ENCODE results near the gene SCFD2.

SCFD2 gene

DNA sequence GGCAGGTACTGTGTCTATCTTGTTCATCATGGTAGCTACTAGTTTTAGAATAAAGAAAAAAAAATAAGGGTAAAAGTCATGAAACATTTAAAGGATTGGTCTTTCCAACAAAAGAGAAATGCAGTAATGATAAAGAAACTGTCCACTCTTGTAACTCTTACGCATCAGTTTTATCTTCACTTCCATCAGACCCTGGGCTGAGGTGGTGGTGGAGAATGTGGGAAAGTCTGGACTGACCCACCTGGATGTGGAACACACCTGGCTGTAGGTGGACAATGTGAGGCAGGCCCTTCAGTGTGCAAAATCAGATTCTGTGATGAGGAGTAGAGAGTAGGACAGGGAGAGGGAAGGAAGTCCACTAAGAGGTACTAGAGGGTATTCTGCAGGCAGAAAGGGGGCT, 375.2 kb downstream of the SCFD2 start:
- H3K4me3 ChIP-seq (ENCODE audit: low read length), result no peak overlapping the region
- H3K36me3 ChIP-seq (ENCODE audit: insufficient read depth, low read length), result no peaks in the 10 kb centered on the region
- no peak overlapping the region for H2AFZ ChIP-seq (ENCODE audit: low read depth, low read length)
- peaks cover 15% of the 10 kb centered on the region for H3K27me3 ChIP-seq (ENCODE audit: insufficient read depth, low read length)
- H3K9me3 ChIP-seq (ENCODE audit: low read length), result peaks cover 7% of the 10 kb centered on the region
- no peaks in the 10 kb centered on the region for H3K4me1 ChIP-seq (ENCODE audit: insufficient read depth, low read length)

GRCh38 chr4:52989865-52990264, 376.0 kb downstream of the SCFD2 start:
- Histone ChIP-seq H3K4me1 (ENCODE audit: insufficient read depth, low read length) (peaks cover 4% of the 10 kb centered on the region), H3K27me3 (ENCODE audit: insufficient read depth, low read length) (peaks cover 15% of the 10 kb centered on the region), H3K9me3 (ENCODE audit: low read length) (peaks cover 7% of the 10 kb centered on the region), H3K4me3 (ENCODE audit: low read length) (no peak overlapping the region), H3K36me3 (ENCODE audit: insufficient read depth, low read length) (no peaks in the 10 kb centered on the region), H2AFZ (ENCODE audit: low read depth, low read length) (no peak overlapping the region)

- H3K4me3 ChIP-seq (ENCODE audit: low read length), result no peak overlapping the region
- no peaks in the 10 kb centered on the region for H3K36me3 ChIP-seq (ENCODE audit: insufficient read depth, low read length)
- peaks cover 15% of the 10 kb centered on the region for H3K27me3 ChIP-seq (ENCODE audit: insufficient read depth, low read length)
- H3K9me3 ChIP-seq (ENCODE audit: low read length), result peaks cover 7% of the 10 kb centered on the region
- H2AFZ ChIP-seq (ENCODE audit: low read depth, low read length), result no peak overlapping the region
- H3K4me1 ChIP-seq (ENCODE audit: insufficient read depth, low read length), result peaks cover 23% of the 10 kb centered on the region
Observed at GRCh38 chr4:52987392-52988056, 378.3 kb downstream of the SCFD2 start.

GRCh38 chr4:52984462-52984881, 381.4 kb downstream of the SCFD2 start:
- peaks cover 15% of the 10 kb centered on the region for H3K27me3 ChIP-seq (ENCODE audit: insufficient read depth, low read length)
- peaks cover 23% of the 10 kb centered on the region for H3K4me1 ChIP-seq (ENCODE audit: insufficient read depth, low read length)
- no peak overlapping the region for H3K4me3 ChIP-seq (ENCODE audit: low read length)
- no peaks in the 10 kb centered on the region for H3K9me3 ChIP-seq (ENCODE audit: low read length)
- no peaks in the 10 kb centered on the region for H3K36me3 ChIP-seq (ENCODE audit: insufficient read depth, low read length)
- H2AFZ ChIP-seq (ENCODE audit: low read depth, low read length), result no peak overlapping the region

DNA sequence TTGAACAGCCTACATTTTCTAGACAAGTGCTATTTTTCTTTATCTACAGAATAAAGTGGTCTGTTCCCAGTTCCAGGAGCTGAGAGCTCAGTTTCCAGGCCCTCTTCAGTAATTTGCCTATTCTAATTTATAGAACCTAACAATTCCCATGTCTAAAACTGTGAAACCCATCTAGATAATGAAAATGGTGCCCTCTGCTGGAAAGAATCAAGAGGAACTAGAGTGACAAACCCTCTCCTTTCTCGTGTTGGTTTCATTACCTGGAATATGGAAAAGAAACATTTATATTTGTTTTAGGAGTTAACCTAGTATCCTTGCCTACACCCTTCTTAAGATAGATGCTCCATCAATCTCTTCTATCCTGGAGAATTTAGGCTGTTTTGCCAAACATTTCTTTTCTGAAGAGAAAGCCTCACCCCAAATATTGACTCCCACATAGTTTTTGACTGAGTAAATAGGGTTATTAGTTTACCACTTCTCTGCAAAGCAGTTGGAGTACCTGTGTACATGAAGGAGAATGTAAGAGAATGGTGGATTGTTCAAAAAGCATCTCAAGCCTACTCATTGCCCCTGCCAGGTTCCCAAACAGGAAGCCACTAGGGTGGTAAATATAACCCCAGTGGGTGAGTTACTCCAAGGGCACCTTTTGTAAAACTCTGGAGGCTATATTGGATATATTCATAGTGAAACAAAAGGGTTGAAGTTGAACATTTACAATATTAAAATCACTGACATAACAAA, 382.1 kb downstream of the SCFD2 start:
- no peaks in the 10 kb centered on the region for H3K9me3 ChIP-seq (ENCODE audit: low read length)
- no peak overlapping the region for H2AFZ ChIP-seq (ENCODE audit: low read depth, low read length)
- no peaks in the 10 kb centered on the region for H3K36me3 ChIP-seq (ENCODE audit: insufficient read depth, low read length)
- peaks cover 23% of the 10 kb centered on the region for H3K4me1 ChIP-seq (ENCODE audit: insufficient read depth, low read length)
- no peak overlapping the region for H3K4me3 ChIP-seq (ENCODE audit: low read length)
- peaks cover 15% of the 10 kb centered on the region for H3K27me3 ChIP-seq (ENCODE audit: insufficient read depth, low read length)

- Histone ChIP-seq H2AFZ (ENCODE audit: low read depth, low read length) (no peak overlapping the region), H3K9me3 (ENCODE audit: low read length) (no peaks in the 10 kb centered on the region), H3K27me3 (ENCODE audit: insufficient read depth, low read length) (peaks cover 9% of the 10 kb centered on the region), H3K4me1 (ENCODE audit: insufficient read depth, low read length) (peaks cover 23% of the 10 kb centered on the region), H3K36me3 (ENCODE audit: insufficient read depth, low read length) (no peaks in the 10 kb centered on the region), H3K4me3 (ENCODE audit: low read length) (no peak overlapping the region)
Observed at GRCh38 chr4:52982946-52983340, 382.9 kb downstream of the SCFD2 start.

- Histone ChIP-seq H3K36me3 (ENCODE audit: insufficient read depth, low read length) (no peaks in the 10 kb centered on the region), H3K27me3 (ENCODE audit: insufficient read depth, low read length) (peaks cover 4% of the 10 kb centered on the region), H3K4me1 (ENCODE audit: insufficient read depth, low read length) (peaks cover 23% of the 10 kb centered on the region), H3K9me3 (ENCODE audit: low read length) (no peaks in the 10 kb centered on the region), H2AFZ (ENCODE audit: low read depth, low read length) (no peak overlapping the region), H3K4me3 (ENCODE audit: low read length) (no peak overlapping the region)
Observed at GRCh38 chr4:52982255-52982945, 383.5 kb downstream of the SCFD2 start.

- Histone ChIP-seq H3K27me3 (ENCODE audit: insufficient read depth, low read length) (no peaks in the 10 kb centered on the region), H3K4me3 (ENCODE audit: low read length) (no peak overlapping the region), H2AFZ (ENCODE audit: low read depth, low read length) (no peak overlapping the region), H3K36me3 (ENCODE audit: insufficient read depth, low read length) (no peaks in the 10 kb centered on the region), H3K4me1 (ENCODE audit: insufficient read depth, low read length) (peaks cover 20% of the 10 kb centered on the region), H3K9me3 (ENCODE audit: low read length) (no peaks in the 10 kb centered on the region)
Observed at GRCh38 chr4:52979821-52980590, 385.9 kb downstream of the SCFD2 start.

DNA sequence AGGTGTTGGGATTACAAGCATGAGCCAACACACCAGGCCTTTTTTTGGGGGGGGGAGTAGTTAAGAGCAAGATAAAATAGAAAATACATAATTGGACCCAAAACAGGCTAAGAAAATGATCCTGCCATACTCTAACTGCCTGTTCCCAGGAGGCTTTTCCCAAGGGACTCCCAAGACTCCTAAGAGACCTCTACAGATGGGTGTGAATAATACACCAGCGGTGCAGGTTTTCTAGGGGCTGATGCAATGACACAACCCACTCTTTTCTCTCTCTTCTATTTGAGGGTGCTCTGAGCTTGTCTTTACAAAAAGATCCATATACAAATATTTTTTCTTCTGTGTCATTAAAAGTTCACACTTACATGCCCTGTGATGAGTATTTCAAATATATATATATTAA, 386.8 kb downstream of the SCFD2 start:
- no peaks in the 10 kb centered on the region for H3K9me3 ChIP-seq (ENCODE audit: low read length)
- no peaks in the 10 kb centered on the region for H3K27me3 ChIP-seq (ENCODE audit: insufficient read depth, low read length)
- H2AFZ ChIP-seq (ENCODE audit: low read depth, low read length), result no peak overlapping the region
- H3K36me3 ChIP-seq (ENCODE audit: insufficient read depth, low read length), result no peaks in the 10 kb centered on the region
- H3K4me1 ChIP-seq (ENCODE audit: insufficient read depth, low read length), result peaks cover 12% of the 10 kb centered on the region
- H3K4me3 ChIP-seq (ENCODE audit: low read length), result no peak overlapping the region

DNA sequence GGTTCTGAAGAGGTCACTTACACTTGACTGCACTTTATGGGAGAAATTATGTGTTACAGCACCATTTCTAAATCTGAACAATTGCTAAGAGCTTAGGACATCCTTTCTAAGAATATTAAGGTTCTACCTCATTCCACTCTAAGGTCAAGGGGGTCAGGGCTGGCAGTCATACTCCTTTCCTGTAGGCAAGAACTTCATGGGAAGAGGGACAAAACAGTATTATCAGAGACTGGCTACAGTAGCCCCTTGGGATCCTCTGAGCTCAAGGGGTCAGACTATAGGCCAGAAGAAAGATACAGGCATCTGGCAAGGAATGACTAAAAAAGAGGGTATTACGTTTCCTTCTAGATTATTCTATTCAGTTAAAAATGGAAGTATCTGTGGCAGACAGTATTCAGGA, 388.6 kb downstream of the SCFD2 start:
- Histone ChIP-seq H3K4me1 (ENCODE audit: insufficient read depth, low read length) (no peaks in the 10 kb centered on the region), H2AFZ (ENCODE audit: low read depth, low read length) (no peak overlapping the region), H3K4me3 (ENCODE audit: low read length) (no peak overlapping the region), H3K27me3 (ENCODE audit: insufficient read depth, low read length) (no peaks in the 10 kb centered on the region), H3K9me3 (ENCODE audit: low read length) (no peaks in the 10 kb centered on the region), H3K36me3 (ENCODE audit: insufficient read depth, low read length) (no peaks in the 10 kb centered on the region)

GRCh38 chr4:52976523-52977230, 389.2 kb downstream of the SCFD2 start:
- no peaks in the 10 kb centered on the region for H3K9me3 ChIP-seq (ENCODE audit: low read length)

GRCh38 chr4:52968691-52969090, 397.2 kb downstream of the SCFD2 start:
- H2AFZ ChIP-seq (ENCODE audit: low read depth, low read length), result no peak overlapping the region
- H3K4me3 ChIP-seq (ENCODE audit: low read length), result no peak overlapping the region
- no peaks in the 10 kb centered on the region for H3K27me3 ChIP-seq (ENCODE audit: insufficient read depth, low read length)
- peaks cover 7% of the 10 kb centered on the region for H3K9me3 ChIP-seq (ENCODE audit: low read length)
- H3K4me1 ChIP-seq (ENCODE audit: insufficient read depth, low read length), result no peaks in the 10 kb centered on the region
- H3K36me3 ChIP-seq (ENCODE audit: insufficient read depth, low read length), result no peaks in the 10 kb centered on the region

More at GRCh38 chr4:52976523-52977230, 389.2 kb downstream of the SCFD2 start:
- Histone ChIP-seq H2AFZ (ENCODE audit: low read depth, low read length) (no peak overlapping the region), H3K4me3 (ENCODE audit: low read length) (no peak overlapping the region), H3K36me3 (ENCODE audit: insufficient read depth, low read length) (no peaks in the 10 kb centered on the region), H3K27me3 (ENCODE audit: insufficient read depth, low read length) (no peaks in the 10 kb centered on the region), H3K4me1 (ENCODE audit: insufficient read depth, low read length) (no peaks in the 10 kb centered on the region)
